HepG2 (cell line): ENCODE data around the gene IGF2. TPM values are rescaled to one million over a fixed set of nuclear protein-coding genes. Genes with fewer than 3 reads are reported as not detected.

Source experiments
- ATM ChIP-seq: fragments of 450-650 bp; IDR thresholded peaks from 2 replicates; pipeline ENCODE4 v1.7.1; 2017; ENCODE audit warnings: mild to moderate bottlenecking, borderline replicate concordance
- ESRRA ChIP-seq: sonication (generic); formaldehyde crosslinking; IDR thresholded peaks from 2 replicates; pipeline ENCODE4 v1.5.1; 2020; ENCODE audit warnings: mild to moderate bottlenecking, low read depth, missing genetic modification reagents
- MAFG ChIP-seq: sonication (generic); formaldehyde crosslinking; IDR thresholded peaks from 2 replicates; pipeline ENCODE4 v1.5.1; 2020; ENCODE audit warnings: mild to moderate bottlenecking, missing genetic modification reagents
- POLR2AphosphoS5 ChIP-seq: IDR thresholded peaks from 2 replicates; pipeline ENCODE4 v1.6.1; 2012; ENCODE audit warnings: low read depth, low read length
- POLR2G ChIP-seq: fragments of 200-400 bp; formaldehyde crosslinking; IDR thresholded peaks from 2 replicates; pipeline ENCODE4 v1.6.1; 2018; ENCODE audit warnings: mild to moderate bottlenecking, low read depth, low read length, moderate library complexity
- TCF7 ChIP-seq: sonication (generic); IDR thresholded peaks from 2 replicates; pipeline ENCODE4 v1.6.1; 2016; ENCODE audit warnings: antibody characterized with exemption, low read depth
- ZNF556 ChIP-seq: sonication (generic); formaldehyde crosslinking; IDR thresholded peaks from 2 replicates; pipeline ENCODE4 v1.4.0; 2020; ENCODE audit warnings: mild to moderate bottlenecking, missing genetic modification reagents, borderline replicate concordance
- ZNF75D ChIP-seq: sonication (generic); formaldehyde crosslinking; IDR thresholded peaks from 2 replicates; pipeline ENCODE4 v1.8.1; 2023; ENCODE audit warnings: missing genetic modification reagents, mild to moderate bottlenecking, borderline replicate concordance
- polyA plus RNA-seq, 8 experiments: library from polyadenylated mRNA; depleted of rRNA in 3 of 8; stranded (reverse) in 7 of 8; unstranded in 1 of 8; fragments of >200 nt; fragmentation: Illumina TruSeq in 4 of 8; extraction: Trizol in 4 of 8; gene quantifications; 2 replicates each; pipeline versions ENCODE4 v1.2.1 to v1.2.3, GENCODE V29; 2011 to 2016; ENCODE audit warnings: low read depth in 4 of 8, missing spikeins in 1 of 8, mixed read lengths in 1 of 8; ENCODE audit not compliant: insufficient read depth in 1 of 8
- total RNA-seq, 5 experiments: library from RNA; depleted of rRNA; stranded (reverse); fragments of >200 nt; fragmentation: Illumina TruSeq; extraction: Trizol; gene quantifications; 2 replicates each; pipeline ENCODE4 v1.2.3, GENCODE V29; 2016; ENCODE audit warnings: low read depth in 1 of 5
- TF ChIP-seq, protein P1 (sequence below): sonication (generic); formaldehyde crosslinking; IDR thresholded peaks from 2 replicates; pipeline ENCODE4 v1.4.0; 2020; ENCODE audit warnings: mild to moderate bottlenecking, missing genetic modification reagents
- TF ChIP-seq, protein P2 (sequence below): sonication (generic); formaldehyde crosslinking; IDR thresholded peaks from one replicate; pipeline ENCODE4 v1.5.1; 2020; ENCODE audit warnings: mild to moderate bottlenecking, missing genetic modification reagents; ENCODE audit errors: not compliant biosample characterization
- TF ChIP-seq, protein P3 (sequence below): sonication (generic); formaldehyde crosslinking; IDR thresholded peaks from 2 replicates; pipeline ENCODE4 v1.4.0; 2020; ENCODE audit warnings: missing genetic modification reagents, mild to moderate bottlenecking, borderline replicate concordance
- TF ChIP-seq, protein P4 (sequence below): IDR thresholded peaks from 2 replicates; pipeline ENCODE4 v1.6.1; 2016; ENCODE audit warnings: low read depth, control low read depth
- TF ChIP-seq, protein P5 (sequence below): sonication (generic); formaldehyde crosslinking; IDR thresholded peaks from 2 replicates; pipeline ENCODE4 v1.9.0; 2021; ENCODE audit warnings: missing genetic modification reagents, borderline replicate concordance

IGF2 gene
- total and polyA plus RNA-seq, 2 of the 13 experiments (the other 11 are each of a cell fraction or from before 2014, with no cell fraction given): 79.1 to 254 TPM

DNA sequence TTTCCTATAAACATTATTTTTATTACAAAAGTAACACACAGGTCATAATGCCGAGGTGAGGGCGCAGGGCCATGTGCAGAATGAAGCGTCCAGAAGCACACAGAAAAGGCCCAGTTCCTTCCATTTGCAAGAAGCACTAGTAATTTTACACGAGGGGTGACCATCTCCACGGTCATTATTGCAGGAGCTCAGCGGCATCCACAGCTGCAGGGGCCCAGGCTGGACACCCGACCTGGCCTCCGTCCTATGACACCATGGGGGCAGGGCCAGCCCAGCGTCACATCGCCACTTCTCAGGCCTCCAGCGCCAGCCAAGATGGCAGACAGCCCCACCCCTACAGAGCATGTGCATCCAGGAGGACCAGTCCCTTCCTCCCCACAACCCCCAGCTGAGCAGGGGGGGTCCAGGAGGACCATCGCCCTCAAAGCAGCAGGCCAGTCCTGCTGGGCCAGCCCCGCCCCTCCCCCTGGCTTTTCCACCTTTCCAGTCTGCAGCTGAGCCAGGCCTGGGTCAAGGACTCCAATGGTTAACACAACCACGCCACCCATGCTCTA is 3.5 kb downstream of the IGF2 start (continued):
- TF ChIP-seq ZNF75D: no peak
- TF ChIP-seq, protein P1, sequence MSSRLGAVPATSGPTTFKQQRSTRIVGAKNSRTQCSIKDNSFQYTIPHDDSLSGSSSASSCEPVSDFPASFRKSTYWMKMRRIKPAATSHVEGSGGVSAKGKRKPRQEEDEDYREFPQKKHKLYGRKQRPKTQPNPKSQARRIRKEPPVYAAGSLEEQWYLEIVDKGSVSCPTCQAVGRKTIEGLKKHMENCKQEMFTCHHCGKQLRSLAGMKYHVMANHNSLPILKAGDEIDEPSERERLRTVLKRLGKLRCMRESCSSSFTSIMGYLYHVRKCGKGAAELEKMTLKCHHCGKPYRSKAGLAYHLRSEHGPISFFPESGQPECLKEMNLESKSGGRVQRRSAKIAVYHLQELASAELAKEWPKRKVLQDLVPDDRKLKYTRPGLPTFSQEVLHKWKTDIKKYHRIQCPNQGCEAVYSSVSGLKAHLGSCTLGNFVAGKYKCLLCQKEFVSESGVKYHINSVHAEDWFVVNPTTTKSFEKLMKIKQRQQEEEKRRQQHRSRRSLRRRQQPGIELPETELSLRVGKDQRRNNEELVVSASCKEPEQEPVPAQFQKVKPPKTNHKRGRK (CRISPR knock-in tag): no peak; the same call in 1 of the 2 replicates
- TF ChIP-seq, protein P2, sequence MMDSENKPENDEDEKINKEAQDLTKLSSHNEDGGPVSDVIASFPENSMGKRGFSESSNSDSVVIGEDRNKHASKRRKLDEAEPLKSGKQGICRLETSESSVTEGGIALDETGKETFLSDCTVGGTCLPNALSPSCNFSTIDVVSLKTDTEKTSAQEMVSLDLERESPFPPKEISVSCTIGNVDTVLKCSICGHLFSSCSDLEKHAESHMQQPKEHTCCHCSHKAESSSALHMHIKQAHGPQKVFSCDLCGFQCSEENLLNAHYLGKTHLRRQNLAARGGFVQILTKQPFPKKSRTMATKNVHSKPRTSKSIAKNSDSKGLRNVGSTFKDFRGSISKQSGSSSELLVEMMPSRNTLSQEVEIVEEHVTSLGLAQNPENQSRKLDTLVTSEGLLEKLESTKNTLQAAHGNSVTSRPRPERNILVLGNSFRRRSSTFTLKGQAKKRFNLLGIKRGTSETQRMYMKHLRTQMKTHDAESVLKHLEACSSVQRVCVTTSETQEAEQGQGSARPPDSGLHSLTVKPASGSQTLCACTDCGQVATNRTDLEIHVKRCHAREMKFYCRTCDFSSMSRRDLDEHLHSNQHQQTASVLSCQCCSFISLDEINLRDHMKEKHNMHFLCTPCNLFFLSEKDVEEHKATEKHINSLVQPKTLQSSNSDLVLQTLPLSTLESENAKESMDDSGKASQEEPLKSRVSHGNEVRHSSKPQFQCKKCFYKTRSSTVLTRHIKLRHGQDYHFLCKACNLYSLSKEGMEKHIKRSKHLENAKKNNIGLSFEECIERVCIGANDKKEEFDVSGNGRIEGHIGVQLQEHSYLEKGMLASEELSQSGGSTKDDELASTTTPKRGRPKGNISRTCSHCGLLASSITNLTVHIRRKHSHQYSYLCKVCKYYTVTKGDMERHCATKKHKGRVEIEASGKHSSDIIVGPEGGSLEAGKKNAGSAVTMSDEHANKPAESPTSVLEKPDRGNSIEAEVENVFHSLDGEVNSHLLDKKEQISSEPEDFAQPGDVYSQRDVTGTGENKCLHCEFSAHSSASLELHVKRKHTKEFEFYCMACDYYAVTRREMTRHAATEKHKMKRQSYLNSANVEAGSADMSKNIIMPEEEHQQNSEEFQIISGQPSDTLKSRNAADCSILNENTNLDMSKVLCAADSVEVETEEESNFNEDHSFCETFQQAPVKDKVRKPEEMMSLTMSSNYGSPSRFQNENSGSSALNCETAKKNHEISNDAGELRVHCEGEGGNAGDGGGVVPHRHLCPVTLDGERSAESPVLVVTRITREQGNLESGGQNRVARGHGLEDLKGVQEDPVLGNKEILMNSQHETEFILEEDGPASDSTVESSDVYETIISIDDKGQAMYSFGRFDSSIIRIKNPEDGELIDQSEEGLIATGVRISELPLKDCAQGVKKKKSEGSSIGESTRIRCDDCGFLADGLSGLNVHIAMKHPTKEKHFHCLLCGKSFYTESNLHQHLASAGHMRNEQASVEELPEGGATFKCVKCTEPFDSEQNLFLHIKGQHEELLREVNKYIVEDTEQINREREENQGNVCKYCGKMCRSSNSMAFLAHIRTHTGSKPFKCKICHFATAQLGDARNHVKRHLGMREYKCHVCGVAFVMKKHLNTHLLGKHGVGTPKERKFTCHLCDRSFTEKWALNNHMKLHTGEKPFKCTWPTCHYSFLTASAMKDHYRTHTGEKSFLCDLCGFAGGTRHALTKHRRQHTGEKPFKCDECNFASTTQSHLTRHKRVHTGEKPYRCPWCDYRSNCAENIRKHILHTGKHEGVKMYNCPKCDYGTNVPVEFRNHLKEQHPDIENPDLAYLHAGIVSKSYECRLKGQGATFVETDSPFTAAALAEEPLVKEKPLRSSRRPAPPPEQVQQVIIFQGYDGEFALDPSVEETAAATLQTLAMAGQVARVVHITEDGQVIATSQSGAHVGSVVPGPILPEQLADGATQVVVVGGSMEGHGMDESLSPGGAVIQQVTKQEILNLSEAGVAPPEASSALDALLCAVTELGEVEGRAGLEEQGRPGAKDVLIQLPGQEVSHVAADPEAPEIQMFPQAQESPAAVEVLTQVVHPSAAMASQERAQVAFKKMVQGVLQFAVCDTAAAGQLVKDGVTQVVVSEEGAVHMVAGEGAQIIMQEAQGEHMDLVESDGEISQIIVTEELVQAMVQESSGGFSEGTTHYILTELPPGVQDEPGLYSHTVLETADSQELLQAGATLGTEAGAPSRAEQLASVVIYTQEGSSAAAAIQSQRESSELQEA: no peak
- no peak; the same call in 1 of the 2 replicates for TF ChIP-seq ESRRA (CRISPR knock-in tag)
- TF ChIP-seq POLR2G: peak; percentile 17; the same call in 1 of the 2 replicates
- no peak; the same call in 1 of the 2 replicates for TF ChIP-seq POLR2AphosphoS5
- TF ChIP-seq, protein P3, sequence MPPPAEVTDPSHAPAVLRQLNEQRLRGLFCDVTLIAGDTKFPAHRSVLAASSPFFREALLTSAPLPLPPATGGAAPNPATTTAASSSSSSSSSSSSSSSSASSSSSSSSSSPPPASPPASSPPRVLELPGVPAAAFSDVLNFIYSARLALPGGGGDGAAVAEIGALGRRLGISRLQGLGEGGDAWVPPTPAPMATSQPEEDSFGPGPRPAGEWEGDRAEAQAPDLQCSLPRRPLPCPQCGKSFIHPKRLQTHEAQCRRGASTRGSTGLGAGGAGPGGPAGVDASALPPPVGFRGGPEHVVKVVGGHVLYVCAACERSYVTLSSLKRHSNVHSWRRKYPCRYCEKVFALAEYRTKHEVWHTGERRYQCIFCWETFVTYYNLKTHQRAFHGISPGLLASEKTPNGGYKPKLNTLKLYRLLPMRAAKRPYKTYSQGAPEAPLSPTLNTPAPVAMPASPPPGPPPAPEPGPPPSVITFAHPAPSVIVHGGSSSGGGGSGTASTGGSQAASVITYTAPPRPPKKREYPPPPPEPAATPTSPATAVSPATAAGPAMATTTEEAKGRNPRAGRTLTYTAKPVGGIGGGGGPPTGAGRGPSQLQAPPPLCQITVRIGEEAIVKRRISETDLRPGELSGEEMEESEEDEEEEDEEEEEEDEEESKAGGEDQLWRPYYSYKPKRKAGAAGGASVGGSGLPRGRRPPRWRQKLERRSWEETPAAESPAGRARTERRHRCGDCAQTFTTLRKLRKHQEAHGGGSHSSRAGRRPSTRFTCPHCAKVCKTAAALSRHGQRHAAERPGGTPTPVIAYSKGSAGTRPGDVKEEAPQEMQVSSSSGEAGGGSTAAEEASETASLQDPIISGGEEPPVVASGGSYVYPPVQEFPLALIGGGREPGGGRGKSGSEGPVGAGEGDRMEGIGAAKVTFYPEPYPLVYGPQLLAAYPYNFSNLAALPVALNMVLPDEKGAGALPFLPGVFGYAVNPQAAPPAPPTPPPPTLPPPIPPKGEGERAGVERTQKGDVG: no peak
- TF ChIP-seq, protein P4, sequence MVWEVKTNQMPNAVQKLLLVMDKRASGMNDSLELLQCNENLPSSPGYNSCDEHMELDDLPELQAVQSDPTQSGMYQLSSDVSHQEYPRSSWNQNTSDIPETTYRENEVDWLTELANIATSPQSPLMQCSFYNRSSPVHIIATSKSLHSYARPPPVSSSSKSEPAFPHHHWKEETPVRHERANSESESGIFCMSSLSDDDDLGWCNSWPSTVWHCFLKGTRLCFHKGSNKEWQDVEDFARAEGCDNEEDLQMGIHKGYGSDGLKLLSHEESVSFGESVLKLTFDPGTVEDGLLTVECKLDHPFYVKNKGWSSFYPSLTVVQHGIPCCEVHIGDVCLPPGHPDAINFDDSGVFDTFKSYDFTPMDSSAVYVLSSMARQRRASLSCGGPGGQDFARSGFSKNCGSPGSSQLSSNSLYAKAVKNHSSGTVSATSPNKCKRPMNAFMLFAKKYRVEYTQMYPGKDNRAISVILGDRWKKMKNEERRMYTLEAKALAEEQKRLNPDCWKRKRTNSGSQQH (CRISPR knock-in tag): no peak
- TF ChIP-seq ZNF556 (CRISPR knock-in tag): no peak
- TF ChIP-seq MAFG: no peak
- no peak for TF ChIP-seq ATM
- no peak for TF ChIP-seq TCF7
- TF ChIP-seq, protein P5, sequence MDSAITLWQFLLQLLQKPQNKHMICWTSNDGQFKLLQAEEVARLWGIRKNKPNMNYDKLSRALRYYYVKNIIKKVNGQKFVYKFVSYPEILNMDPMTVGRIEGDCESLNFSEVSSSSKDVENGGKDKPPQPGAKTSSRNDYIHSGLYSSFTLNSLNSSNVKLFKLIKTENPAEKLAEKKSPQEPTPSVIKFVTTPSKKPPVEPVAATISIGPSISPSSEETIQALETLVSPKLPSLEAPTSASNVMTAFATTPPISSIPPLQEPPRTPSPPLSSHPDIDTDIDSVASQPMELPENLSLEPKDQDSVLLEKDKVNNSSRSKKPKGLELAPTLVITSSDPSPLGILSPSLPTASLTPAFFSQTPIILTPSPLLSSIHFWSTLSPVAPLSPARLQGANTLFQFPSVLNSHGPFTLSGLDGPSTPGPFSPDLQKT (CRISPR knock-in tag): no peak
